Stomach (tissue), 9 donors: ENCODE results near the gene PRPS1. TPM values are rescaled to one million over a fixed set of nuclear protein-coding genes. Genes with fewer than 3 reads are reported as not detected.

Experiments used
- DNase-seq, 2 donors: peaks; one replicate each; pipeline versions ENCODE4 v3.0.0 to v3.0.0-alpha.2; 2013 to 2019
- H3K27ac ChIP-seq, 5 donors: fragments of 200-600 bp in 4 of 5; sonication (generic) in 4 of 5; one replicate each; pipeline ENCODE4 v1.5.1; 2013 to 2019; ENCODE audit warnings: mild to moderate bottlenecking in 1 of 5, moderate library complexity in 1 of 5
- H3K27me3 ChIP-seq, 3 donors: fragments of 200-600 bp; sonication (generic); one replicate each; pipeline ENCODE4 v1.5.1; 2017 to 2019; ENCODE audit warnings: mixed run types in 1 of 3
- H3K36me3 ChIP-seq, 4 donors: fragments of 200-600 bp; sonication (generic); 1 replicate in 3 of 4; 2 replicates in 1 of 4; pipeline ENCODE4 v1.5.1; 2016 to 2019
- H3K4me1 ChIP-seq, 4 donors: fragments of 200-600 bp; sonication (generic); one replicate each; pipeline ENCODE4 v1.5.1; 2016 to 2019
- H3K4me3 ChIP-seq, 4 donors: fragments of 200-600 bp; sonication (generic) in 3 of 4; one replicate each; pipeline ENCODE4 v1.5.1; 2016 to 2019; ENCODE audit warnings: mild to moderate bottlenecking in 1 of 4
- H3K9me3 ChIP-seq, 4 donors: fragments of 200-600 bp; sonication (generic); one replicate each; pipeline ENCODE4 v1.5.1; 2016 to 2019
- EP300 ChIP-seq: sonication (generic); formaldehyde crosslinking; IDR thresholded peaks from one replicate; pipeline ENCODE4 v1.6.1; 2017; ENCODE audit warnings: antibody characterized with exemption
- POLR2A ChIP-seq, 4 donors: fragments of 450-650 bp; IDR thresholded peaks; one replicate each; pipeline ENCODE4 v1.6.1; 2016; ENCODE audit warnings: antibody characterized with exemption in 4 of 4, control low read depth in 2 of 4, mild to moderate bottlenecking in 1 of 4, moderate library complexity in 1 of 4
- POLR2AphosphoS5 ChIP-seq, 3 donors: sonication (generic); formaldehyde crosslinking; IDR thresholded peaks; one replicate each; pipeline ENCODE4 v1.6.1; 2016; ENCODE audit warnings: antibody characterized with exemption in 3 of 3
- WGBS, 5 donors: extraction: QIAGEN DNeasy Blood & Tissue Kit in 3 of 5; methylation state at CpG; one replicate each; pipeline versions ENCODE4 v1.1.5 to v1.1.7; 2013 to 2018; 5-methylcytosine and 5-hydroxymethylcytosine counted together
- intact Hi-C: fragments of 100-400 bp; cut with DNase I; formaldehyde crosslinking; loops from one replicate; pipeline ENCODE4 v1.15.1; 2023; ENCODE audit warnings: low total_unique reads
- polyA plus RNA-seq, 3 donors: library from polyadenylated mRNA; stranded (reverse); fragments of 200-250 nt; gene quantifications; one replicate each; pipeline ENCODE4 v1.2.3, GENCODE V29; 2013
- total RNA-seq, 5 donors: library from RNA; depleted of rRNA; stranded (reverse); fragments of >200 nt; gene quantifications; one replicate each; pipeline versions ENCODE4 v1.1.0 to v1.2.3, GENCODE V29; 2014 to 2016
- TF ChIP-seq, protein P1 (sequence below), 7 experiments: fragments of 450-650 bp in 4 of 7; fragments of 200-600 bp in 3 of 7; sonication (generic) in 3 of 7; IDR thresholded peaks; one replicate each; pipeline ENCODE4 v1.5.1; 2016 to 2019; ENCODE audit warnings: antibody characterized with exemption in 7 of 7, control low read depth in 2 of 7, mild to moderate bottlenecking in 1 of 7
- donor health status: healthy with polysubstance abuse.
- donor health status: Bipolar disorder and iron deficiency.
- donor health status: healthy.

PRPS1 gene
- total and polyA plus RNA-seq, 8 donors = 1.2 to 46.4 (median 19.3) TPM

DNA sequence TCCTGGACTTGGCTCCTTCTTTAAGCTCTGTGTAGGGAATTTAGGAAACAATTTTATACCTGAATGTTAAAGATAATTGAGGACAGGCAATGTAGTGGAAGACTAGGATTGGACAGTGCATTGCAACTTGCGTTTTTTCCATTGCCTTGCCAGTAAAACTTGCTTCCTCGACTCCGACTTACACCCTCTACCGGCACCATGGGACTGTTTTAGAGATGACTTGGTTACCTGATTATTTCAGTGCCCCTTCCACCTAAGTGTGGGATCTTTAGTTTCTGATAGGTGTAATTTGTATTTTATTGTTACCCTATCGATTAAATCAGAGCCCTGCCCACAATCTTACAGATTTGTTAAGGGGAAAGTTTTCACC, 1.2 kb downstream of the PRPS1 start:
- 2 to 33% (median 9%) methylated on average over 5 of the region's 5 CpGs for WGBS, 5 donors
- H3K4me3 ChIP-seq = peak overlapping the region; percentile 51 to 63 (median 58)
- TF ChIP-seq EP300 = no peak
- no peak for TF ChIP-seq POLR2A (IDR thresholded peaks at IDR 0.05)
- no peak for TF ChIP-seq POLR2AphosphoS5 (IDR thresholded peaks at IDR 0.05)
- TF ChIP-seq, protein P1, sequence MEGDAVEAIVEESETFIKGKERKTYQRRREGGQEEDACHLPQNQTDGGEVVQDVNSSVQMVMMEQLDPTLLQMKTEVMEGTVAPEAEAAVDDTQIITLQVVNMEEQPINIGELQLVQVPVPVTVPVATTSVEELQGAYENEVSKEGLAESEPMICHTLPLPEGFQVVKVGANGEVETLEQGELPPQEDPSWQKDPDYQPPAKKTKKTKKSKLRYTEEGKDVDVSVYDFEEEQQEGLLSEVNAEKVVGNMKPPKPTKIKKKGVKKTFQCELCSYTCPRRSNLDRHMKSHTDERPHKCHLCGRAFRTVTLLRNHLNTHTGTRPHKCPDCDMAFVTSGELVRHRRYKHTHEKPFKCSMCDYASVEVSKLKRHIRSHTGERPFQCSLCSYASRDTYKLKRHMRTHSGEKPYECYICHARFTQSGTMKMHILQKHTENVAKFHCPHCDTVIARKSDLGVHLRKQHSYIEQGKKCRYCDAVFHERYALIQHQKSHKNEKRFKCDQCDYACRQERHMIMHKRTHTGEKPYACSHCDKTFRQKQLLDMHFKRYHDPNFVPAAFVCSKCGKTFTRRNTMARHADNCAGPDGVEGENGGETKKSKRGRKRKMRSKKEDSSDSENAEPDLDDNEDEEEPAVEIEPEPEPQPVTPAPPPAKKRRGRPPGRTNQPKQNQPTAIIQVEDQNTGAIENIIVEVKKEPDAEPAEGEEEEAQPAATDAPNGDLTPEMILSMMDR (IDR thresholded peaks at IDR 0.05) = no peak
- intact Hi-C loops = no loop called here
- no peaks in the 10 kb centered on the region for H3K36me3 ChIP-seq
- H3K9me3 ChIP-seq = no peaks in the 10 kb centered on the region
- H3K27ac ChIP-seq = peak overlapping the region in 3 of 5 donors; percentile 87
- no peaks in the 10 kb centered on the region for H3K27me3 ChIP-seq
- peak in 1 of 2 donors; percentile 47 for DNase-seq
- H3K4me1 ChIP-seq = peaks cover 0 to 25% (median 6%) of the 10 kb centered on the region in 4 donors

DNA sequence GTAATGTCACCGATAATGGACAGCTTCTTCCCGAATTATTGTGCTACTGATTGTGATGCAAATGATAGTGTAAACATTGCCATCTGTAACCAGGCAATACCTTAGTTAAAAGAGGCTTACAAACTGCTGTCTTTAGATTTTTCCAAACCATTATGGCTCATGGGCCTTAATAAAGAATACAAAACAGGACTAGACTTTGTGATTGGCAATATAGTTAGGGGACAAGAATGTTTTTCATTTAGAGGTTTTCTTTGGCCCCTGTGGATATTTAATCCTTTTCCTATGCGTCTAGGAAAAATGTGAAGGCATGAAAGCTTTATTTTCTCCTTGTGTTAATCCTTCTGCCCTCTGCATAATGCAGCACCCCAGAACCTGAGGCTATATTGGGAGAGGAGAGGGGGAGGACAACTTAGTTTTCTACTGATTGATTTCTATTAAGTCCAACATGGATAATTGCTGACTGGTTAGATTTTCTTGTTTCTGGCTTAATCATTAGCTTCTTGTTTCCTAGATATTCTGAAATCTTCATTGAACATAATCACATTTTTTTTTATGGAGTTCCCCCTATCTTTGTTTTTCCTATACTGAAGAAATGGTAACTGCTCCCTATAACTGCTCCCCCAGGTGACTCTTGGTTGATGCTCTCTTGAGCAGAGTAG, 1.9 kb downstream of the PRPS1 start:
- no peaks in the 10 kb centered on the region for H3K27me3 ChIP-seq
- peak overlapping the region in 2 of 4 donors; percentile 56 to 60 for H3K4me3 ChIP-seq
- no peak overlapping the region for H3K27ac ChIP-seq
- peaks cover 0 to 24% (median 6%) of the 10 kb centered on the region in 4 donors for H3K4me1 ChIP-seq
- WGBS, 5 donors = 14 to 31% (median 25%) methylated on average over 3 of the region's 3 CpGs
- no peak for DNase-seq
- no peaks in the 10 kb centered on the region for H3K9me3 ChIP-seq
- H3K36me3 ChIP-seq = no peaks in the 10 kb centered on the region
- no peak for TF ChIP-seq POLR2A (IDR thresholded peaks at IDR 0.05)
- no peak for TF ChIP-seq EP300
- TF ChIP-seq, protein P1 (IDR thresholded peaks at IDR 0.05) = no peak
- no peak for TF ChIP-seq POLR2AphosphoS5 (IDR thresholded peaks at IDR 0.05)
- intact Hi-C loops = no loop called here

DNA sequence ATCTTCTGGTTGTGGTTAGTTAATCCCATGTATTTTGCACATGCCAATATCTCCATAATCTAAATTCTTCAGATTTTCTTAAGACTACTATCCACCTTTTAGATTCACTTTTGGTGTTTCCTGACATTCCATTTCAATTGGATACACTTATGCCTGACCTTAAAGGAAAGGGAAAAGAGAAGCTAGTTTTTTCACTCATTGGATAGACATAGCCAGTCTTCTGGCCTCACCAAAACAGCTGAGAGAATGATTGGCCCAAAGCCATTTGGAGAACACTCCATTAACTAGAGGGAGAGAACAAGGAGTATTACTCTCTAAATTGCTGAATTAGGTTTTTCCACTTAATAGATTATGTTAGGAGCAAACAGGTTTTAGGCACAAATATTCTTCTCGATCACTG, 4.0 kb downstream of the PRPS1 start:
- no peak for DNase-seq
- WGBS, 5 donors = 79 to 93% (median 86%) methylated on average over 1 of the region's 1 CpG
- no peaks in the 10 kb centered on the region for H3K9me3 ChIP-seq
- no peaks in the 10 kb centered on the region for H3K36me3 ChIP-seq
- H3K4me3 ChIP-seq = no peak overlapping the region
- H3K27me3 ChIP-seq = no peaks in the 10 kb centered on the region
- H3K27ac ChIP-seq = no peak overlapping the region
- peaks cover 0 to 18% (median 3%) of the 10 kb centered on the region in 4 donors for H3K4me1 ChIP-seq
- TF ChIP-seq EP300 = no peak
- TF ChIP-seq POLR2A (IDR thresholded peaks at IDR 0.05) = no peak
- TF ChIP-seq POLR2AphosphoS5 (IDR thresholded peaks at IDR 0.05) = no peak
- TF ChIP-seq, protein P1 (IDR thresholded peaks at IDR 0.05) = no peak
- intact Hi-C loops = no loop called here

DNA sequence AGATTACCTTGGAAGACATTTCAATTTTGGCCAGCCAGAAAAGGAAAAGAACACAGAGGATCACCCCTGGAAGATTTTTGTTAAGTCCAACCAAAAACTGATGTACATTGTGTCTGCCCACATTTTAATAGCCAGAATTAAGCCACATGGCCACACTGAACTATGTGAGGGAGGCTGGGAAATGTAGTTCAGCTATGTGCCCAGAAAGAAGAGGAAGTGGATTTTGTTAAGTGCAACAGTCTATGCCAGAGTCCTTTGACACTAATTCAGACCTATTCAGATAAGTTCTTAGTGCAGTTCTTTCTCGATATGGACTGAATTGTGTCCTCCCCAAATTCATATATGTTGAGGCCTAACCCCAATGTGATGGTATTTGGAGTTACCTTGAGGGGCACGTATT, 18.4 kb downstream of the PRPS1 start:
- no peak overlapping the region for H3K27ac ChIP-seq
- peaks cover 0 to 49% (median 39%) of the 10 kb centered on the region in 4 donors for H3K36me3 ChIP-seq
- no peaks in the 10 kb centered on the region for H3K4me1 ChIP-seq
- no peaks in the 10 kb centered on the region for H3K9me3 ChIP-seq
- H3K27me3 ChIP-seq = no peaks in the 10 kb centered on the region
- no peak overlapping the region for H3K4me3 ChIP-seq
- no peak for DNase-seq
- 48 to 88% (median 76%) methylated on average over 2 of the region's 2 CpGs for WGBS, 5 donors
- intact Hi-C loops = no loop called here
- TF ChIP-seq POLR2A (IDR thresholded peaks at IDR 0.05) (no peak), POLR2AphosphoS5 (IDR thresholded peaks at IDR 0.05) (no peak), EP300 (no peak)
- TF ChIP-seq, protein P1 (IDR thresholded peaks at IDR 0.05) = no peak
